Neural progenitor cell (in vitro differentiated cells): ENCODE data around the gene TRAK2. TPM values are rescaled to one million over a fixed set of nuclear protein-coding genes. Genes with fewer than 3 reads are reported as not detected.

ENCODE experiments used
- DNase-seq: peaks from one replicate; pipeline ENCODE4 v3.0.0-alpha.2; 2016; ENCODE audit warnings: low spot score
- H2AFZ ChIP-seq: fragments of 200-600 bp; sonication (generic); replicated peaks from 2 replicates; pipeline ENCODE4 v1.6.1; 2016; ENCODE audit warnings: antibody characterized with exemption
- H3F3A ChIP-seq: fragments of 200-600 bp; sonication (generic); 2 replicates; pipeline ENCODE4 v1.6.1; 2016; ENCODE audit warnings: antibody characterized with exemption, low read depth
- H3K27ac ChIP-seq: fragments of 200-600 bp; sonication (generic); 2 replicates; pipeline ENCODE4 v1.5.1; 2016; ENCODE audit warnings: mild to moderate bottlenecking
- H3K27me3 ChIP-seq: fragments of 200-600 bp; sonication (generic); 2 replicates; pipeline ENCODE4 v1.6.1; 2016; ENCODE audit warnings: mild to moderate bottlenecking, moderate library complexity
- H3K36me3 ChIP-seq: fragments of 200-600 bp; sonication (generic); 2 replicates; pipeline ENCODE4 v1.5.1; 2016
- H3K4me1 ChIP-seq: fragments of 200-600 bp; sonication (generic); 2 replicates; pipeline ENCODE4 v1.6.1; 2016; ENCODE audit warnings: mixed run types
- H3K4me2 ChIP-seq: fragments of 200-600 bp; sonication (generic); 2 replicates; pipeline ENCODE4 v1.6.1; 2016
- H3K4me3 ChIP-seq: fragments of 200-600 bp; sonication (generic); 2 replicates; pipeline ENCODE4 v1.5.1; 2016
- H3K79me2 ChIP-seq: fragments of 200-600 bp; sonication (generic); 2 replicates; pipeline ENCODE4 v1.6.1; 2016; ENCODE audit warnings: low read depth
- H3K9ac ChIP-seq: fragments of 200-600 bp; sonication (generic); 2 replicates; pipeline ENCODE4 v1.6.1; 2016
- H3K9me3 ChIP-seq: fragments of 200-600 bp; sonication (generic); 2 replicates; pipeline ENCODE4 v1.5.1; 2016; ENCODE audit warnings: low read depth
- H4K20me1 ChIP-seq: fragments of 200-600 bp; sonication (generic); 2 replicates; pipeline ENCODE4 v1.6.1; 2016; ENCODE audit warnings: low read depth
- H3K27ac Mint-ChIP-seq: 3 replicates; pipeline ENCODE4 v1.8.0; 2021; ENCODE audit warnings: mixed read lengths
- H3K27me3 Mint-ChIP-seq: 2 replicates; pipeline ENCODE4 v1.8.0; 2022; ENCODE audit warnings: low read depth, mild to moderate bottlenecking, inconsistent platforms, moderate library complexity, mixed read lengths; ENCODE audit not compliant: insufficient read depth
- H3K36me3 Mint-ChIP-seq: 3 replicates; pipeline ENCODE4 v1.8.0; 2021; ENCODE audit warnings: mixed read lengths
- H3K4me1 Mint-ChIP-seq: 3 replicates; pipeline ENCODE4 v1.8.0; 2021; ENCODE audit warnings: mixed read lengths
- H3K4me3 Mint-ChIP-seq: 3 replicates; pipeline ENCODE4 v1.8.0; 2021; ENCODE audit warnings: mild to moderate bottlenecking, moderate library complexity, mixed read lengths
- H3K9me3 Mint-ChIP-seq: 3 replicates; pipeline ENCODE4 v1.8.0; 2020; ENCODE audit warnings: mixed read lengths
- EZH2 ChIP-seq: fragments of 200-600 bp; sonication (generic); IDR thresholded peaks from 2 replicates; pipeline ENCODE4 v1.6.1; 2017; ENCODE audit warnings: antibody characterized with exemption, mild to moderate bottlenecking, moderate library complexity
- EZH2phosphoT487 ChIP-seq: fragments of 200-600 bp; sonication (generic); IDR thresholded peaks from 2 replicates; pipeline ENCODE4 v1.6.1; 2017; ENCODE audit warnings: antibody characterized with exemption
- small RNA-seq: library from RNA; depleted of rRNA; stranded (forward); fragments of <200 nt; gene quantifications from one replicate; pipeline ENCODE3, GENCODE V24; 2015
- total RNA-seq: library from RNA; depleted of rRNA; stranded (reverse); fragments of >200 nt; gene quantifications from 2 replicates; pipeline ENCODE4 v1.2.3, GENCODE V29; 2015; ENCODE audit warnings: low replicate concordance
- TF ChIP-seq, protein P1 (sequence below): fragments of 200-600 bp; sonication (generic); IDR thresholded peaks from 2 replicates; pipeline ENCODE4 v1.5.1; 2017; ENCODE audit warnings: antibody characterized with exemption, mild to moderate bottlenecking

The TRAK2 gene
- total RNA-seq, 1 donor from 2014 or later = 7.1 TPM

DNA sequence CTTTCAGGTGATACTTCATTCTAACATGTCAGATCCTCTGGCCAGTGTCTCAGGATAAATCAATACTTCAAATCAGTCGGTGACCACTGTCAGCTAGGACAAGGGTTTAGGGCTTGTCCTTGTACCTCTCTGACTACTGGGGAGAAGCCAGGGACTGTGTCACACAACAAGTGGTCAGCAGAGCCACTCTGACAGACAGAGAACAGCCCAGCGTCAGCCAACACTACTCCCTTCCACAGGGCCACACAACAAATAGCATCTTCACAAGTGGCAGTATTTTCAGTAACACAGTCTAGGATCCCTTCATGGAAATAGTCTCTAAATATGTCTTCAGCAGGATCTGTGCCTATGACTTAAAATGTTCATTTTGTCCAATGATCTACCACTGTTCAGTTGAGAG, 108.3 kb downstream of the TRAK2 start:
- H3K36me3 Mint-ChIP-seq = no peaks in the 10 kb centered on the region
- Histone ChIP-seq H3K4me1 (peaks cover 13% of the 10 kb centered on the region), H4K20me1 (no peaks in the 10 kb centered on the region), H3K4me3 (no peak overlapping the region), H3K4me2 (no peak overlapping the region), H3K9me3 (no peaks in the 10 kb centered on the region), H3K36me3 (no peaks in the 10 kb centered on the region), H3K9ac (no peak overlapping the region), H2AFZ (no peak overlapping the region), H3F3A (no peaks in the 10 kb centered on the region), H3K27me3 (no peaks in the 10 kb centered on the region), H3K27ac (no peak overlapping the region), H3K79me2 (no peaks in the 10 kb centered on the region)
- no peak overlapping the region for H3K27ac Mint-ChIP-seq
- no peaks in the 10 kb centered on the region for H3K27me3 Mint-ChIP-seq
- DNase-seq = no peak
- H3K4me1 Mint-ChIP-seq = peaks cover 19% of the 10 kb centered on the region
- H3K9me3 Mint-ChIP-seq = no peaks in the 10 kb centered on the region
- H3K4me3 Mint-ChIP-seq = peak overlapping the region; percentile 1
- TF ChIP-seq, protein P1, sequence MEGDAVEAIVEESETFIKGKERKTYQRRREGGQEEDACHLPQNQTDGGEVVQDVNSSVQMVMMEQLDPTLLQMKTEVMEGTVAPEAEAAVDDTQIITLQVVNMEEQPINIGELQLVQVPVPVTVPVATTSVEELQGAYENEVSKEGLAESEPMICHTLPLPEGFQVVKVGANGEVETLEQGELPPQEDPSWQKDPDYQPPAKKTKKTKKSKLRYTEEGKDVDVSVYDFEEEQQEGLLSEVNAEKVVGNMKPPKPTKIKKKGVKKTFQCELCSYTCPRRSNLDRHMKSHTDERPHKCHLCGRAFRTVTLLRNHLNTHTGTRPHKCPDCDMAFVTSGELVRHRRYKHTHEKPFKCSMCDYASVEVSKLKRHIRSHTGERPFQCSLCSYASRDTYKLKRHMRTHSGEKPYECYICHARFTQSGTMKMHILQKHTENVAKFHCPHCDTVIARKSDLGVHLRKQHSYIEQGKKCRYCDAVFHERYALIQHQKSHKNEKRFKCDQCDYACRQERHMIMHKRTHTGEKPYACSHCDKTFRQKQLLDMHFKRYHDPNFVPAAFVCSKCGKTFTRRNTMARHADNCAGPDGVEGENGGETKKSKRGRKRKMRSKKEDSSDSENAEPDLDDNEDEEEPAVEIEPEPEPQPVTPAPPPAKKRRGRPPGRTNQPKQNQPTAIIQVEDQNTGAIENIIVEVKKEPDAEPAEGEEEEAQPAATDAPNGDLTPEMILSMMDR = no peak
- TF ChIP-seq EZH2 (no peak), EZH2phosphoT487 (no peak)

DNA sequence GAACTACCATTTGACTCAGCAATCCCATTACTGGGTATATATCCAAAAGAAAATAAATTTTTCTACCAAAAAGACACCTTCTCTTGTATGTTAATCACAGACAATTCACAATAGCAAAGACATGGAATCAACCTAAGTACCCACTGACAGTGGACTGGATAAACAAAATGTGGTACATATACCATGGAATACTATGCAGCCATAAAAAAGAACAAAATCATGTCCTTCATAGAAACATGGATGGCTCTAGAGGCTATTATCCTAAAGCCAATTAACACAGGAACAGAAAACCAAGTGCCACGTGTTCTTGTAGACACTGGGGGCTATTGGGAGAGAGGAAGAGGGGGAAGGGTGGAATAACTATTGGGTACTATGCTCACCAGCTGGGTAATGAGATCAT, 121.8 kb downstream of the TRAK2 start:
- no peak overlapping the region for H2AFZ ChIP-seq
- no peak overlapping the region for H3K4me3 ChIP-seq
- no peaks in the 10 kb centered on the region for H3K9me3 ChIP-seq
- no peak overlapping the region for H3K4me2 ChIP-seq
- no peaks in the 10 kb centered on the region for H3K27me3 Mint-ChIP-seq
- peaks cover 15% of the 10 kb centered on the region for H3K9me3 Mint-ChIP-seq
- no peaks in the 10 kb centered on the region for H3K4me1 Mint-ChIP-seq
- no peaks in the 10 kb centered on the region for H3K27me3 ChIP-seq
- H3K79me2 ChIP-seq = no peaks in the 10 kb centered on the region
- no peak overlapping the region for H3K9ac ChIP-seq
- H3K4me1 ChIP-seq = no peaks in the 10 kb centered on the region
- no peak overlapping the region for H3K27ac Mint-ChIP-seq
- H3K27ac ChIP-seq = no peak overlapping the region
- TF ChIP-seq EZH2 = no peak
- TF ChIP-seq, protein P1 = no peak
- no peak for TF ChIP-seq EZH2phosphoT487
- H4K20me1 ChIP-seq = no peaks in the 10 kb centered on the region
- H3K4me3 Mint-ChIP-seq = no peak overlapping the region
- no peaks in the 10 kb centered on the region for H3K36me3 Mint-ChIP-seq
- no peaks in the 10 kb centered on the region for H3K36me3 ChIP-seq
- H3F3A ChIP-seq = no peaks in the 10 kb centered on the region
- no peak for DNase-seq

DNA sequence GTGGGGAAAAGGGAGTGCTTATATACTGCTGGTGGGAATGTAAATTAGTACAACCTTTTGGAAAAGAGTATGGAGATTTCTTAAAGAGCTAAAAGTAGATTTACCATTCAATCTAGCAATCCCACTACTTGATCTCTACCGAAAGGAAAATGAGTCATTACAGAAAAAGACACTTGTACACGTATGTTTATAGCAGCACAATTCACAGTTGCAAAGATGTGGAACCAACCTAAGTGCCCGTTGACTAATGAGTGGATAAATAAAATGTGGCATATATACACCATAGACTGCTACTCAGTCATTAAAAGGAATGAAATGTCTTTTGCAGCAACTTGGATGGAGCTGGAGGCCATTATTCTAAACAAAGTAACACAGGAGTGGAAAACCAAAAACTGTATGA, 123.6 kb downstream of the TRAK2 start:
- H3K27ac ChIP-seq = no peak overlapping the region
- H3K4me2 ChIP-seq = no peak overlapping the region
- H3K36me3 Mint-ChIP-seq = no peaks in the 10 kb centered on the region
- H3K27me3 ChIP-seq = no peaks in the 10 kb centered on the region
- H3K9me3 ChIP-seq = no peaks in the 10 kb centered on the region
- H3K4me3 Mint-ChIP-seq = no peak overlapping the region
- H3K9ac ChIP-seq = no peak overlapping the region
- H3K9me3 Mint-ChIP-seq = peaks cover 23% of the 10 kb centered on the region
- H2AFZ ChIP-seq = no peak overlapping the region
- H3K27ac Mint-ChIP-seq = no peak overlapping the region
- TF ChIP-seq, protein P1 = no peak
- no peak for TF ChIP-seq EZH2
- TF ChIP-seq EZH2phosphoT487 = no peak
- H3K79me2 ChIP-seq = no peaks in the 10 kb centered on the region
- H3F3A ChIP-seq = no peaks in the 10 kb centered on the region
- no peak overlapping the region for H3K4me3 ChIP-seq
- H3K27me3 Mint-ChIP-seq = no peaks in the 10 kb centered on the region
- no peaks in the 10 kb centered on the region for H3K4me1 ChIP-seq
- H3K4me1 Mint-ChIP-seq = no peaks in the 10 kb centered on the region
- DNase-seq = no peak
- no peaks in the 10 kb centered on the region for H3K36me3 ChIP-seq
- no peaks in the 10 kb centered on the region for H4K20me1 ChIP-seq

Small RNA genes within 50 kb of the gene (small RNA-seq; reads per million reads assigned to genes)
- not detected for gene RF00019

Other genes starting within 250 kb of the TRAK2 start
- 2.1 and 3.1 TPM in 2 replicates for gene CASP8, start 190.9 kb downstream of the TRAK2 start, total RNA-seq
- gene FLACC1, start 94.1 kb downstream of the TRAK2 start, total RNA-seq = not detected in 2 replicates
- gene STRADB, start 282 bp upstream of the TRAK2 start, total RNA-seq = 64.0 and 79.4 TPM in 2 replicates
- gene TMEM237, start 192.0 kb upstream of the TRAK2 start, total RNA-seq = 58.0 and 82.9 TPM in 2 replicates
- gene MPP4, start 247.2 kb upstream of the TRAK2 start, total RNA-seq = not detected in 2 replicates